ENCODE data around the gene CA5B. TPM values are rescaled to one million over a fixed set of nuclear protein-coding genes. Genes with fewer than 3 reads are reported as not detected.
"Not testable (repeated sequence)": the region's sequence is repeated elsewhere in the genome, so short reads cannot be mapped to it uniquely, and the experiment has no call there.

Gene CA5B
- total and polyA plus RNA-seq, 7 donors, result 0.25 to 2.7 (median 0.91) TPM

- TF ChIP-seq, protein P1, sequence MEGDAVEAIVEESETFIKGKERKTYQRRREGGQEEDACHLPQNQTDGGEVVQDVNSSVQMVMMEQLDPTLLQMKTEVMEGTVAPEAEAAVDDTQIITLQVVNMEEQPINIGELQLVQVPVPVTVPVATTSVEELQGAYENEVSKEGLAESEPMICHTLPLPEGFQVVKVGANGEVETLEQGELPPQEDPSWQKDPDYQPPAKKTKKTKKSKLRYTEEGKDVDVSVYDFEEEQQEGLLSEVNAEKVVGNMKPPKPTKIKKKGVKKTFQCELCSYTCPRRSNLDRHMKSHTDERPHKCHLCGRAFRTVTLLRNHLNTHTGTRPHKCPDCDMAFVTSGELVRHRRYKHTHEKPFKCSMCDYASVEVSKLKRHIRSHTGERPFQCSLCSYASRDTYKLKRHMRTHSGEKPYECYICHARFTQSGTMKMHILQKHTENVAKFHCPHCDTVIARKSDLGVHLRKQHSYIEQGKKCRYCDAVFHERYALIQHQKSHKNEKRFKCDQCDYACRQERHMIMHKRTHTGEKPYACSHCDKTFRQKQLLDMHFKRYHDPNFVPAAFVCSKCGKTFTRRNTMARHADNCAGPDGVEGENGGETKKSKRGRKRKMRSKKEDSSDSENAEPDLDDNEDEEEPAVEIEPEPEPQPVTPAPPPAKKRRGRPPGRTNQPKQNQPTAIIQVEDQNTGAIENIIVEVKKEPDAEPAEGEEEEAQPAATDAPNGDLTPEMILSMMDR (IDR thresholded peaks at IDR 0.05), result no peak
- WGBS, 3 donors, result 60 to 68% (median 60%) methylated on average over 14 of the region's 14 CpGs
- DNase-seq (no peak), ATAC-seq (peak in 3 of 4 donors; percentile 30 to 56 (median 43))
- intact Hi-C loops (cut with DNase I), result no loop called here
- Histone ChIP-seq H3K27ac (no peak overlapping the region), H3K27me3 (ENCODE audit: insufficient read depth in 3 of 3, low read length in 2 of 3) (no peaks in the 10 kb centered on the region), H3K9me3 (no peaks in the 10 kb centered on the region), H3K4me1 (no peaks in the 10 kb centered on the region), H3K4me3 (no peak overlapping the region), H3K36me3 (ENCODE audit: insufficient read depth in 1 of 2, low read depth in 1 of 2) (peaks cover 0 to 88% of the 10 kb centered on the region in 2 donors)
These were observed 82.3 kb downstream of the CA5B start for GRCh38 chrX:15820106-15821073.

DNA sequence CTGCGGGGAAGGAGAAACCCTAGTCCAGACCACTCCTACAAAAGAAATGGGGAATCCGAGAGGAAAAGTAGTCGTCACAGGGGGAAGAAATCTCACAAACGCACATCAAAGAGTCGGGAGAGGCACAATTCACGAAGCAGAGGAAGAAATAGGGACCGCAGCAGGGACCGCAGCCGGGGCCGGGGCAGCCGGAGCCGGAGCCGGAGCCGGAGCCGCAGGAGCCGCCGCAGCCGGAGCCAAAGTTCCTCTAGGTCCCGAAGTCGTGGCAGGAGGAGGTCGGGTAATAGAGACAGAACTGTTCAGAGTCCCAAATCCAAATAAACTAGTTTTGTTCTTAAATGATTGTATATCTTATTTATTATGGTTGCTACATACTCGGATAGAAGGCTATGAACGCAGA lies 84.9 kb downstream of the CA5B start:
- DNase-seq, result no peak
- intact Hi-C loops (cut with DNase I), result no loop called here
- H3K27me3 ChIP-seq (ENCODE audit: insufficient read depth in 3 of 3, low read length in 2 of 3), result no peaks in the 10 kb centered on the region
- H3K36me3 ChIP-seq (ENCODE audit: insufficient read depth in 1 of 2, low read depth in 1 of 2), result peaks cover 0 to 83% of the 10 kb centered on the region in 2 donors
- H3K4me1 ChIP-seq, result no peaks in the 10 kb centered on the region
- H3K27ac ChIP-seq, result no peak overlapping the region
- ATAC-seq, result no peak
- 92 to 96% (median 94%) methylated on average over 23 of the region's 23 CpGs for WGBS, 3 donors
- no peaks in the 10 kb centered on the region for H3K9me3 ChIP-seq
- no peak overlapping the region for H3K4me3 ChIP-seq
- TF ChIP-seq, protein P1 (IDR thresholded peaks at IDR 0.05), result no peak

DNA sequence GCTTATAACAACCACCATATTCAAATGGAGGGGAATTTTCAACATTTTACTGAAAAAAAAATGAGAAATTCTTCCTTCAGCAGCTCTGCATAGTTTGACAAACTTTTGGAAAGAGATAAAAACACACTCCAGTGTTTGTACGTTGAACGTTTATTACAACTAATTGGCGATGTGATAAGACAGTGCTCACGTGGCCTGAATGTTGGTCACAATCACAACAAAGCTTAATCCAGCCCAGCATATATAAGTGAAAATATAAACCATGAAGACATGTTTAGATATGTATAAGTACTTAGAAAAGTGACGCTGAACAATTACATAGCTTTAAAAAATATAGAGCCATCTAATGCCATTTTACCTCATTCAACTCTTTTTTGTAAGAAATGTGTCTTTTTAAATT lies 87.9 kb downstream of the CA5B start:
- TF ChIP-seq, protein P1 (IDR thresholded peaks at IDR 0.05), result no peak
- no peaks in the 10 kb centered on the region for H3K27me3 ChIP-seq (ENCODE audit: insufficient read depth in 3 of 3, low read length in 2 of 3)
- H3K4me1 ChIP-seq, result no peaks in the 10 kb centered on the region
- DNase-seq (no peak), ATAC-seq (no peak)
- H3K27ac ChIP-seq, result no peak overlapping the region
- H3K9me3 ChIP-seq, result no peaks in the 10 kb centered on the region
- 86 to 93% (median 92%) methylated on average over 5 of the region's 5 CpGs for whole genome bisulfite sequencing, 3 donors
- no peak overlapping the region for H3K4me3 ChIP-seq
- intact Hi-C loops (cut with DNase I), result no loop called here
- H3K36me3 ChIP-seq (ENCODE audit: insufficient read depth in 1 of 2, low read depth in 1 of 2), result peaks cover 0 to 63% of the 10 kb centered on the region in 2 donors

- peaks cover 0 to 31% of the 10 kb centered on the region in 2 donors for H3K36me3 ChIP-seq (ENCODE audit: insufficient read depth in 1 of 2, low read depth in 1 of 2)
- TF ChIP-seq, protein P1 (IDR thresholded peaks at IDR 0.05), result no peak
- H3K9me3 ChIP-seq, result no peaks in the 10 kb centered on the region
- ATAC-seq (no peak), DNase-seq (no peak)
- 79 to 90% (median 85%) methylated on average over 1 of the region's 1 CpG for WGBS, 3 donors
- no peak overlapping the region for H3K4me3 ChIP-seq
- H3K27me3 ChIP-seq (ENCODE audit: insufficient read depth in 3 of 3, low read length in 2 of 3), result no peaks in the 10 kb centered on the region
- H3K27ac ChIP-seq, result no peak overlapping the region
- intact Hi-C loops (cut with DNase I), result no loop called here
- H3K4me1 ChIP-seq, result no peaks in the 10 kb centered on the region
These were observed 91.1 kb downstream of the CA5B start for GRCh38 chrX:15829217-15829616.

GRCh38 chrX:15831347-15831746 lies 93.3 kb downstream of the CA5B start:
- H3K4me3 ChIP-seq; H3K27ac ChIP-seq; intact Hi-C loops (cut with DNase I); DNase-seq; H3K9me3 ChIP-seq; ATAC-seq; H3K27me3 ChIP-seq (ENCODE audit: insufficient read depth in 3 of 3, low read length in 2 of 3); H3K4me1 ChIP-seq: not testable (repeated sequence)
- H3K36me3 ChIP-seq (ENCODE audit: insufficient read depth in 1 of 2, low read depth in 1 of 2), result peaks cover 0 to 21% of the 10 kb centered on the region in 2 donors
- WGBS, 3 donors, result 50% methylated on average over 1 of the region's 2 CpGs; no CpG with 5 or more reads in 2 of the 3 donors

Measured in psoas muscle (tissue), 8 donors.